Adipose tissue (tissue), 3 donors: Measurements from ENCODE around the gene CNDP2. TPM values are rescaled to one million over a fixed set of nuclear protein-coding genes. Genes with fewer than 3 reads are reported as not detected.

Experiments used
- H3K27ac ChIP-seq: one replicate; pipeline ENCODE4 v1.5.1; 2013; ENCODE audit warnings: low read depth, low read length
- WGBS, 3 donors: extraction: QIAGEN DNeasy Blood & Tissue Kit; methylation state at CpG; one replicate each; pipeline ENCODE4 v1.1.7; 2013; 5-methylcytosine and 5-hydroxymethylcytosine counted together
- polyA plus RNA-seq, 3 donors: library from polyadenylated mRNA; stranded (reverse); fragments of 200-250 nt; gene quantifications; one replicate each; pipeline ENCODE4 v1.2.3, GENCODE V29; 2013
- donor health status: healthy with polysubstance abuse.
- donor health status: Bipolar disorder and iron deficiency.
- donor health status: healthy.

CNDP2 gene
- polyA plus RNA-seq: 10 to 100 TPM; 71.8 to 98.7 (median 92.6) TPM

DNA sequence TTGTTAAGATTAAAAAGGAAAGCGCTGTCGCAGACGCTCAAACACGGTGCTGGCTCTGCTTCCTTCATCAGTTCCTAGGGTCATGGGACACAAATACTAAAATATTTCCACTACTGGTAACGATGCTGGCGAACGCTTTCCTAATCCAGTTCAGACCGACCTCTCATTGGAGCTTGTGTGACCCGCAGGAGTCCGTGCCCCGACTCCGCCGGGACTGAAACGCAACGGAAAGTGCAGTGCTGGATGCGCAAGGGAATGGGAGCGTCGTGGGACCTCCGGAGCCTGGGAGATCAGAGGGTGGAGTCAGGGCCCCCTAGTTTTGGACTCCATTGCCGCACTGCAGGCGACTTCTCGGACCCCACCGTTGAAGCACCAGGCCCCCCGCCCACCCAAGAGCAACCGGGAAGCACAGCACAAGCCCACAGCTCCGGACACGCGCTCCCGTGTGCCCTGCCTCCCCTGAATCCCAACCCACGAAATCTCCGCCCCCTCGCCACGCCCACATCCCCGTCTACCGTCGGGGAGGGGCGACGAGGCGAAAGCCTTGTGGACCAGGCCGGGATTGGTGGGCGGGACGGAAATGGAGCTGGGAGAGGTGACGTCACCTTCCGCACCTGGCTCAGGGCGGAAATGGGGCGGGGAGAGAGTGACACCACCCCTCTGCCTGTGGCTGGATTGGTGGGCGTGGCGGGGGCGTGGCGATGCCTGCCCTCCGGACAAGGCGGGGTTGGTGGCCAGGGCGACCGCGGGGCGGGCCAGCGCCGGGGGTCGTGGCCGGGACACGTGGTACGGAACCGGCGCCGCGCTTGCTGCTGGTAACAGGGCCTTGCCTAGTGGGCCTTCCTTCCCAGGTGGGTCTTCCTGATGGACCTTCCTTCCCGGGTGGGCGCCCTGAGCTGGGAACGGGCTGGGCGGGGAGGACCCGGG lies at the start of gene CNDP2:
CNDP2 (plus strand) TSS at position 783 of the 927 bp plus-strand sequence. CDS start 3,611 bp downstream, outside the sequence.
- H3K27ac ChIP-seq: peak within 1 kb of the TSS; percentile 76
- WGBS, 3 donors: 0 to 1% (median 1%) methylated on average over 61 to 71 of the region's 71 CpGs

DNA sequence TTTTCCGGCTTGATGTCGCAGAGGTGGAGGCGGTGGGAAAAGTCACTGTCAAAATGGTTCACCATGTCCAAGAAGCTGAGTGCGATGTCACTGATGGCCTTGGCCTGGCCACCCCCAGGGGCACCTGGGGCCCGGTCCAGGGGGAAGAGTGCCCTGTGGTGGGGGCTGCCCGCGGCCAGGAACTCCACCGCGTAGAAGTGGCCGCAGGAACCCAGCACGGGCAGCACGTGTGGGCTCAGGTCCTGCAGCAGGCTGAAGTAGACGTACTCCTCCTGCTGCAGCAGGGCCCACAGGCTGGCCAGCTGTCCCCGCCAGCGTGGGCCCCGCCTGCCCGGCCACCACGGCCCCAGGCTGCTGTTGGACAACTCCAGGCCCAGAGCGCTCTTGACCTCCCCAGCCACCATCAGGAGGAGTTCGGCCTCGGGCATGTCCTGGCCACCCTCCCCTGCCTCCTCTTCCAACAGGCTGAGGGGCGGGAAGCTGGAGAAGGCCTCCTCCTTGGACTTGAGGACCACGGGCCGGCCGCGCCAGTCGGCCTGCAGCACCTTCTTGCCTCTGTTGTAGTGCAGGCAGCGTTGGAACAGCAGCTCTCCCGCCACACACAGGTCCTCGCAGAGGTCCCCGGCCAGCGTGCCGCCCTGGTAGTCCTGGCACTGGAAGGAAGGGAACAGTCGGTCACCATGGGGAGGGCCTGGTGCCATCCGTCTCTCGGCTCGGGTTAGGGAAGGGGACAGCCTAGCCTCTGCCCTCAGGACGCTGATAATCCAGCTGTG lies 49.3 kb upstream of the CNDP2 start:
- 93 to 94% (median 94%) methylated on average over 31 to 38 of the region's 38 CpGs for WGBS, 3 donors
- no peak overlapping the region for H3K27ac ChIP-seq

DNA sequence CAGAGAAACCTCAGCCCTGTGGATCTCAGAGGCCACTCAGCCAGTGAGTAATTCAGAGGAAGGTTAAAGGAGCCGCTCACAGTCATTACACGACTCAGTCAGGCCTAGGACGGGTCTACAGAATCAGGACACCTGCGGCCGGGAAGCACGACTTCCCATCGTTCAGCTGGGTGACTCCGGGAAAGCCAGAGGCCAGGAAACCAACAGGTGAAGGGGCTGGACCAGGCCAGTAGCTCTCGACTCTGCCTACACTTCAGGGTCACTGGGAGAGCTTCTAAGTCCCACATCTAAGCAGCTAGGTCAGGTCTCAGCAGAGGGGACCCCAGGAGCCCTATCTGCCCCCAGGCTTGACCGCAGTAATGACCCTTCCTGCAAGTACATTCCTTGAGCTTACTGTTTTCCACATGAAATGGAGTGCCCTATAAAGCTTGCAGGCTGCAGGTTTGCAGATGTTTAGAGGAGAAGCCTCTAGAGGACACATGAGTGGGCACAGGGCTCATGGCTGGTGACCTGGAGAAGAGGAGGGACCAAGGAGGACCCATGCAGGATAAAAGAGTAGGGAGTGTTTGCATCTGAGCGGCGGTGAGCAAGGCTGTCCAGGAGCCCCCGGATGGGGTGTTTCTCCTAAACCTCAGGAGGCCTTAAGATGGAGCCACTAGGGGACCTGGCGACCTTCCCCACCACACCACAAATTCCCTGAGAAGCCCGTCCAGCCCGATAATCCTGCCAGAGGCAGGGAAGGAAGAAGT lies 48.6 kb upstream of the CNDP2 start:
- whole genome bisulfite sequencing, 3 donors: 87 to 91% (median 90%) methylated on average over 16 of the region's 16 CpGs

DNA sequence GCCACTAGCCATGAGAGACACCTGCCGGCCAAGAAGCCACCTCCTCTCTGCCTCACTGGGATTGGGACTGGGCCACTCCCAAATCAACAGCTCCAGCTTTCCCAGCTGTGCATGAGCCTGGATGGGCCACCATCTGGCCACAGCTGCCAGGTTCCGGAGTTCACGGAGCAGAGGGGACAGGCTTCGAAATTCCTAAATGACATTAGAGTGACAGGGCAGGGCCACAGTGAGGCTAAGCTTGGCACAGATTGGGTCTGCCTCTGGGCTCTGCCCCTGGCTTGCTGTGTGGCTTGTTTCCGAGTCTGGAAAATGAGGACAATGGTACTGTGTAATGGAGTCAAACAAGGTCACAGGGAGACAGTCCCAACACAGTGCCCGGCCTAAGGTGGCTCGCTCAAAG lies 45.5 kb upstream of the CNDP2 start:
- H3K27ac ChIP-seq: no peak overlapping the region
- 80 to 89% (median 82%) methylated on average over 7 of the region's 7 CpGs for WGBS, 3 donors

More for the DNA sequence above, 48.6 kb upstream of the CNDP2 start:
- no peak overlapping the region for H3K27ac ChIP-seq

DNA sequence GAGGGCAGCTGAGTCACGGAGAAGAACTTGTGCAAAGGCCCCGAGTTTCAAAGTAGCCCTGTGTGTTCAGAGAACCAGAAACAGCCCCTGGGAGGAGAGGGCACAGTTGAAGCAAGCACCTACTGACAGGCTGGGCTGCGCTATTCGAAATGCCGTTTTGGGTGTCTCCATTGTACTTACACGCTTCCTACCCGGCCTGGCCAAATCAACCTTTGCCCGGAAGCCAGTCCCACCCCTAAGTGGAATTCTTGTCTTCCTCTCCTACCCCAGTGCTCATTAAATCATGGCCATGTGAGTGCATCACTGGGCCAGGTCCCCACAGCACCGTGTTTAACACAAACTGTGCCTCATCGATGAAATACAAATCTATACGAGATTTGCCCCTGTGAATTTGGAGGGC lies 45.0 kb upstream of the CNDP2 start:
- 81 to 86% (median 86%) methylated on average over 11 of the region's 11 CpGs for WGBS, 3 donors

DNA sequence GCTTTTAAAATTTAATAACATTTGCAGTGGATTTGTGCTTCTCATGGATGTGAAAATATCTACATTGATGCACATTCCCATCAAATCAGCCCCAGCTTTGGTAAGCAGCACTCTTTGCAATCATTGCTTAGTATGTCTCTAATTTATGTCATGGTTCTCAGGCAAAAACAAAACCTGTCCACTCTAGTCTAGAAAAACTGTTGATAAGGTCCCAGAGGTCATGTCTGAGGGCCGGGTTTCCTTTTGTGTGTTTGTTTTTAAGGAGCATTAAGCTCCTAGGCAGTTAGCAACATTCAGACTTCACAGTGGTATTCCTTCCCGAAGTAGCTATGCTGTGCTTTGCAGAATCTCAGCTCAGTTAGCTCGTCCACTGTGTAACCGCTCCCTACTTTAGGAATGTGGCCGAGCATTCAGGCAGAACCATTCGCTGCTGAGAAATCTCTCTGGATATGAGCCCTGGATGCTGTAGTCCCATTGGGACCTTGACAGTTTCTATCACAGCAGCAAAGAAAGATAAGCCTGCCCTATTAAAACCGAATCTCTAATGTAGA lies 43.1 kb upstream of the CNDP2 start:
- no peak overlapping the region for H3K27ac ChIP-seq
- 47 to 64% (median 57%) methylated on average over 7 of the region's 7 CpGs for WGBS, 3 donors

More for the DNA sequence above, 45.0 kb upstream of the CNDP2 start:
- no peak overlapping the region for H3K27ac ChIP-seq

GRCh38 chr18:74453642-74454198 lies 42.4 kb upstream of the CNDP2 start:
- H3K27ac ChIP-seq: no peak overlapping the region
- 85 to 89% (median 86%) methylated on average over 6 of the region's 6 CpGs for WGBS, 3 donors

DNA sequence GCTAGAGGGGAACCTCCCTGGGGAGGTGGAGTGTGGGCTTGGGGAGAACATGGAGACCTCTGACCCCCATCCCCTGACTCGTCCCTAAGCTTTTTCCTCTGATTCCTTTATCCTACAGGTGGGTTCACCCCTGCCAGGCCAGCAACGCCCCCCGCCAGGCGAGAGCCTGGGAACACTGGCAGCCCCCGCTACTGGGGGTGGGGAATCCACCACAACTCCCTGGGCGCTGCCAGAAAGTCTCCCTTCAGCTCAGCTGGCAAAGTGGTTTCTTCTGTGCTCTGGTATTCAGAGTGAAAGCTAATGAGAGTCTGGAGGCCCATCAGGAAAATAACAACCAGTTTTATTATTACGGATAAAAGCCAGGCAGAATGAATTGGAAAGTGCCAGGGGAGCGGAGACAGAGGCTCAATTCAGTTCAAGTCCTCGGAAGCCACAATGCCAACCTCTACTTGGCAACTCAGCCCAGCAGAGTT lies 41.8 kb upstream of the CNDP2 start:
- 88 to 92% (median 92%) methylated on average over 9 of the region's 9 CpGs for WGBS, 3 donors
- H3K27ac ChIP-seq: no peak overlapping the region

DNA sequence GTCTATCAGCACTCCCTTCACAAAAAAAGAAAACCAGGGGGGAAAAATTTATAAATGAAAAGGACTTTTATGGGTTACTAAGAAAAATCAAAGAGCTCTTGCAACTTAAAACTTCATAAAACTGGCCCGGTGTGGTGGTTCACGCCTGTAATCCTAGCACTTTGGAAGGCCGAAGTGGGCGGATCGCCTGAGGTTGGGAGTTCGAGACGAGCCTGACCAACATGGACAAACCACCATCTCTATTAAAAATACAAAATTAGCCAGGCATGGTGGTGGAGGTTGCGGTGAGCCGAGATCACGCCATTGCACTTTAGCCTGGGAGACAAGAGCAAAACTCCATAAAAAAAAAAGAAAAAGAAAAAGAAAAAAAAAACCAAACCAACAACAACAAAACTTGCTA lies 40.8 kb upstream of the CNDP2 start:
- WGBS, 3 donors: 94 to 97% (median 95%) methylated on average over 10 of the region's 10 CpGs
- no peak overlapping the region for H3K27ac ChIP-seq

DNA sequence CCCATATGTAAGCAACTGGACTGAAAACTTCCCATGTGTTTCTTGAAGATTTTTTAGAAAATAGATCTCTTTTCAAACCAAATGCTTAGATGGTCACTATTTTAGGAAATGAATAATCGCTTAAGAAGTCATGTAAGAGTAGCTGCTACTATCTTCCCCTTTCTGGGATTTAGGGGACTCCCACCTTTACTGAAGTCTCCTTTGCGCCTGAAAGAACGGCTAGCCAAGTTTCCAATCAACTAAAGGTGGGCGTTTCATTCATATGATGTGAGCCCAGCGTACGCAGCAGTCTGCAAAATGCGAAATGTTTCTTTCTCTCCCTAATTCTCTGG lies 40.2 kb upstream of the CNDP2 start:
- no peak overlapping the region for H3K27ac ChIP-seq
- 6 to 11% (median 9%) methylated on average over 7 of the region's 7 CpGs for WGBS, 3 donors

DNA sequence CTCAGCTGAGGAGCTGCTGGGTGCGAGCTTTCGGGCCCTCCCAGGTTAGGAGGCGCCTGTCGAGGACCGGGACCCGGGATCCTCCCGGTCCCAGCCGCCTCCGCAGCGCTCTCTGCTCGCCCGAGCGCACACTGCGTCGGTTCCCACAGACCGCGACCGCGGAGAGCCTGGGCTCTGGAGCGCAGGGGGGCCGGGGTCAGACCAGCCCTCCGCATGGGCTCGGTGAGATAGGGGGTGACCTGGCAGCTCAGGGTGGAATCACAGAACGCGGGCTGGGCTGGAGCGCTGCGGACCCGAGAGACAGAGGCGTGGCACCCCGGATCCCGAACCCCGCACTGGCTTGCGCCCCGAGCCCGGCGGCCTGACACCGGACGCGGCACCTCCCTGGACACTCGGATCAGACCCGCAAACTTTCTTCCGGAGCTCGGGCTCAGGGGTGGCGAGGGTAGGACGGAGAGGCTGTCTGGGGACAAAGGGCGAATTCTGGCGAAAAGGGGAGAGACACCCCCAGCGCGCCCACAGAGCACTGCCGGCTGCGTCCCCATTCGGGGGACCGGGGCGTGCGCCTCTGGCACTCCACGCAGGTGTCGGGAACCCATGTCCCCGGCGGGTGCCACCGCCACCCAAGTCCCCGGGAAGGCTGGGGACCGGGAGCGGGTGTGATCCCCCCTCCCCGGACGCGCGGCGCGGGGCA lies 39.7 kb upstream of the CNDP2 start:
- 1% methylated on average over 65 to 69 of the region's 69 CpGs for WGBS, 3 donors
- H3K27ac ChIP-seq: no peak overlapping the region

GRCh38 chr18:74457043-74457724 lies 39.0 kb upstream of the CNDP2 start, which contains the start of gene DIPK1C:
TSS of gene DIPK1C (minus strand) at chr18:74457308. CDS start at chr18:74457259, 49 bp downstream.
- WGBS, 3 donors: 1 to 2% (median 2%) methylated on average over 41 to 76 of the region's 76 CpGs
- H3K27ac ChIP-seq: no peak within 1 kb of the TSS

- no peak overlapping the region for H3K27ac ChIP-seq
- WGBS, 3 donors: 21 to 26% (median 24%) methylated on average over 34 of the region's 34 CpGs
These were observed 38.3 kb upstream of the CNDP2 start for GRCh38 chr18:74457725-74458421.

GRCh38 chr18:74459889-74460288 lies 36.3 kb upstream of the CNDP2 start:
- 56 to 61% (median 59%) methylated on average over 7 of the region's 7 CpGs for WGBS, 3 donors
- no peak overlapping the region for H3K27ac ChIP-seq

- WGBS, 3 donors: 91 to 96% (median 95%) methylated on average over 7 of the region's 7 CpGs
- H3K27ac ChIP-seq: no peak overlapping the region
These were observed 35.3 kb upstream of the CNDP2 start for GRCh38 chr18:74460825-74461224.

- 74 to 80% (median 79%) methylated on average over 8 of the region's 8 CpGs for WGBS, 3 donors
These were observed 32.9 kb upstream of the CNDP2 start for GRCh38 chr18:74463254-74463653.

More at GRCh38 chr18:74463254-74463653, 32.9 kb upstream of the CNDP2 start:
- no peak overlapping the region for H3K27ac ChIP-seq
